Astrocyte (in vitro differentiated cells and primary cell): ENCODE data around the gene MYO6. TPM values are rescaled to one million over a fixed set of nuclear protein-coding genes. Genes with fewer than 3 reads are reported as not detected.

Source experiments
- DNase-seq: peaks from one replicate; pipeline ENCODE4 v3.0.0-alpha.2; 2010; ENCODE audit warnings: low read depth
- FAIRE-seq: peaks from 2 replicates; lab custom pipeline; 2011; peaks lifted over from hg19 to GRCh38; lab: Jason Lieb, UNC
- H2AFZ ChIP-seq: 2 replicates; pipeline ENCODE4 v1.6.0; 2012; ENCODE audit warnings: low read depth, low read length, inconsistent platforms
- H3K27ac ChIP-seq: 2 replicates; pipeline ENCODE4 v1.5.1; 2011; ENCODE audit warnings: low read depth, low read length, inconsistent platforms
- H3K27me3 ChIP-seq: 2 replicates; pipeline ENCODE4 v1.6.0; 2011; ENCODE audit warnings: low read length, inconsistent platforms; ENCODE audit not compliant: insufficient read depth
- H3K36me3 ChIP-seq: 2 replicates; pipeline ENCODE4 v1.5.1; 2011; ENCODE audit warnings: low read length, inconsistent platforms; ENCODE audit not compliant: insufficient read depth
- H3K4me1 ChIP-seq: 2 replicates; pipeline ENCODE4 v1.5.1; 2011; ENCODE audit warnings: low read length, inconsistent platforms; ENCODE audit not compliant: insufficient read depth
- H3K4me2 ChIP-seq: 2 replicates; pipeline ENCODE4 v1.6.0; 2012; ENCODE audit warnings: low read length, inconsistent platforms
- H3K4me3 ChIP-seq: 2 replicates; pipeline ENCODE4 v1.5.1; 2011; ENCODE audit warnings: low read depth, mild to moderate bottlenecking, low read length, inconsistent platforms; ENCODE audit not compliant: insufficient read depth
- H3K79me2 ChIP-seq: 2 replicates; pipeline ENCODE4 v1.6.0; 2012; ENCODE audit warnings: mild to moderate bottlenecking, low read length, inconsistent platforms; ENCODE audit not compliant: insufficient read depth
- H3K9ac ChIP-seq: 2 replicates; pipeline ENCODE4 v1.6.0; 2012; ENCODE audit warnings: mild to moderate bottlenecking, low read length, inconsistent platforms
- H3K9me3 ChIP-seq: 2 replicates; pipeline ENCODE4 v1.5.1; 2012; ENCODE audit warnings: low read depth, mild to moderate bottlenecking, low read length, inconsistent platforms; ENCODE audit not compliant: insufficient read depth
- H4K20me1 ChIP-seq: 2 replicates; pipeline ENCODE4 v1.6.0; 2012; ENCODE audit warnings: low read length, inconsistent platforms; ENCODE audit not compliant: insufficient read depth
- H3K27ac Mint-ChIP-seq: one replicate; pipeline ENCODE4 v1.8.0; 2021; ENCODE audit warnings: mild to moderate bottlenecking, mixed read lengths; ENCODE audit not compliant: unreplicated experiment
- H3K27me3 Mint-ChIP-seq: one replicate; pipeline ENCODE4 v1.8.0; 2021; ENCODE audit warnings: low read depth, mixed read lengths; ENCODE audit not compliant: unreplicated experiment
- H3K36me3 Mint-ChIP-seq: one replicate; pipeline ENCODE4 v1.8.0; 2021; ENCODE audit warnings: low read depth, mixed read lengths; ENCODE audit not compliant: unreplicated experiment
- H3K4me1 Mint-ChIP-seq: one replicate; pipeline ENCODE4 v1.8.0; 2021; ENCODE audit warnings: low read depth, mixed read lengths; ENCODE audit not compliant: unreplicated experiment
- H3K4me3 Mint-ChIP-seq: one replicate; pipeline ENCODE4 v1.8.0; 2021; ENCODE audit warnings: mild to moderate bottlenecking, moderate library complexity, mixed read lengths; ENCODE audit not compliant: unreplicated experiment
- H3K9me3 Mint-ChIP-seq: one replicate; pipeline ENCODE4 v1.8.0; 2021; ENCODE audit warnings: mild to moderate bottlenecking, mixed read lengths; ENCODE audit not compliant: unreplicated experiment
- EZH2 ChIP-seq: IDR thresholded peaks from 2 replicates; pipeline ENCODE4 v1.6.1; 2012; ENCODE audit warnings: mild to moderate bottlenecking, low read length, inconsistent platforms; ENCODE audit not compliant: insufficient read depth
- total RNA-seq: library from RNA; stranded (reverse); gene quantifications from 2 replicates; pipeline ENCODE4 v1.2.1, GENCODE V29; 2021
- TF ChIP-seq, protein P1 (sequence below): IDR thresholded peaks from 2 replicates; pipeline ENCODE4 v1.5.1; 2011; ENCODE audit warnings: low read depth, mild to moderate bottlenecking, inconsistent platforms, low read length, moderate library complexity; ENCODE audit not compliant: insufficient read depth

MYO6 gene
- total RNA-seq, 1 donor from 2014 or later: 33.1 TPM

DNA sequence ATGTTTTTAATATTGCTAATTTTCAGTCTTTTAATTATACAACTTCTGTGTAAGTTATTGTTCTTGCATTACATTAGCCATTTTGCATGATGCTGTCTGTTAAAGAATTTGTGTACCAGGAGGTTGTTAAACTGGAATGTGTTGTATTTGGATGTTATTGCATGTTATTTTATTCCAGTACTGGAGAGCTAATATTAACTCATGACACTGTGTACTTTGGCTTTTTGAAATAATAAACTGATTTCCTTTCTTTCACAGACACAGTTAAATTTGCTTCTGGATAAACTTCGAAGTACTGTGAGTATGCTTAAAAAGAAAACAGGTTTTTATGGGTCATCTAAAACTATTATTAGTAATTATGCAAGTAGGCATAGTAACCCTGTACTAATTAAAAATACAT, 121.3 kb downstream of the MYO6 start:
- H3K4me1 ChIP-seq: no peaks in the 10 kb centered on the region
- H3K27ac Mint-ChIP-seq: no peak overlapping the region

DNA sequence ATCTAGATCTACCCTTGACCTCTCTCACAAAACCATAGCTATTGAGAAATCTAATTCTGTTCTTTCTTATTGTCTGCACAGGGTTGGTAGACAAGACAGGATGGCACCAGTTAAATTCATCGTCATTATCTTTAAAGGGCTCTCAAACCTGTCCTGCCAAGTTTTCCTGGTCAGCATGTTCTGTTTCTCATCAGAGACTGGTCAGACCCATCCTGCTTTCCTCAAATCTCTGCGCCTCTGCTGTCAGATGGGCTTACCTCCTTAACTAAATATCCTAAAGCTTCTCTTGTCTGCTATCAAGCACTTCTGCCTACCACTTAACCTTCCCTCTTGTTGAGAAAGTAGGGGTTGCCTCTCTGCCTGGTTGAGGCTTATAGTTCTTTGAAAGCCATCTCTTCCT, 125.2 kb downstream of the MYO6 start:
- no peak overlapping the region for H2AFZ ChIP-seq
- DNase-seq (no peak), FAIRE-seq (no peak)
- H3K9me3 ChIP-seq: no peaks in the 10 kb centered on the region
- no peak for TF ChIP-seq EZH2
- TF ChIP-seq, protein P1, sequence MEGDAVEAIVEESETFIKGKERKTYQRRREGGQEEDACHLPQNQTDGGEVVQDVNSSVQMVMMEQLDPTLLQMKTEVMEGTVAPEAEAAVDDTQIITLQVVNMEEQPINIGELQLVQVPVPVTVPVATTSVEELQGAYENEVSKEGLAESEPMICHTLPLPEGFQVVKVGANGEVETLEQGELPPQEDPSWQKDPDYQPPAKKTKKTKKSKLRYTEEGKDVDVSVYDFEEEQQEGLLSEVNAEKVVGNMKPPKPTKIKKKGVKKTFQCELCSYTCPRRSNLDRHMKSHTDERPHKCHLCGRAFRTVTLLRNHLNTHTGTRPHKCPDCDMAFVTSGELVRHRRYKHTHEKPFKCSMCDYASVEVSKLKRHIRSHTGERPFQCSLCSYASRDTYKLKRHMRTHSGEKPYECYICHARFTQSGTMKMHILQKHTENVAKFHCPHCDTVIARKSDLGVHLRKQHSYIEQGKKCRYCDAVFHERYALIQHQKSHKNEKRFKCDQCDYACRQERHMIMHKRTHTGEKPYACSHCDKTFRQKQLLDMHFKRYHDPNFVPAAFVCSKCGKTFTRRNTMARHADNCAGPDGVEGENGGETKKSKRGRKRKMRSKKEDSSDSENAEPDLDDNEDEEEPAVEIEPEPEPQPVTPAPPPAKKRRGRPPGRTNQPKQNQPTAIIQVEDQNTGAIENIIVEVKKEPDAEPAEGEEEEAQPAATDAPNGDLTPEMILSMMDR: no peak
- H3K36me3 ChIP-seq: peaks cover 8% of the 10 kb centered on the region
- Mint-ChIP-seq H3K9me3 (no peaks in the 10 kb centered on the region), H3K36me3 (peaks cover 5% of the 10 kb centered on the region), H3K4me1 (peaks cover 3% of the 10 kb centered on the region), H3K27ac (no peak overlapping the region), H3K4me3 (no peak overlapping the region), H3K27me3 (no peaks in the 10 kb centered on the region)
- no peak overlapping the region for H3K4me3 ChIP-seq
- H3K27ac ChIP-seq: no peak overlapping the region
- no peak overlapping the region for H3K9ac ChIP-seq
- H3K4me2 ChIP-seq: no peak overlapping the region
- H4K20me1 ChIP-seq: no peaks in the 10 kb centered on the region
- no peaks in the 10 kb centered on the region for H3K27me3 ChIP-seq
- H3K4me1 ChIP-seq: no peaks in the 10 kb centered on the region
- H3K79me2 ChIP-seq: no peaks in the 10 kb centered on the region

More for the DNA sequence above, 121.3 kb downstream of the MYO6 start:
- Histone ChIP-seq H3K4me3 (no peak overlapping the region), H3K27ac (no peak overlapping the region), H4K20me1 (no peaks in the 10 kb centered on the region), H3K79me2 (no peaks in the 10 kb centered on the region), H2AFZ (no peak overlapping the region), H3K9me3 (no peaks in the 10 kb centered on the region), H3K27me3 (no peaks in the 10 kb centered on the region), H3K4me2 (no peak overlapping the region), H3K36me3 (peaks cover 3% of the 10 kb centered on the region), H3K9ac (no peak overlapping the region)
- DNase-seq (no peak), FAIRE-seq (no peak)
- H3K9me3 Mint-ChIP-seq: no peaks in the 10 kb centered on the region
- H3K4me1 Mint-ChIP-seq: no peaks in the 10 kb centered on the region
- TF ChIP-seq, protein P1: no peak
- no peak for TF ChIP-seq EZH2
- no peak overlapping the region for H3K4me3 Mint-ChIP-seq
- no peaks in the 10 kb centered on the region for H3K27me3 Mint-ChIP-seq
- peaks cover 5% of the 10 kb centered on the region for H3K36me3 Mint-ChIP-seq

DNA sequence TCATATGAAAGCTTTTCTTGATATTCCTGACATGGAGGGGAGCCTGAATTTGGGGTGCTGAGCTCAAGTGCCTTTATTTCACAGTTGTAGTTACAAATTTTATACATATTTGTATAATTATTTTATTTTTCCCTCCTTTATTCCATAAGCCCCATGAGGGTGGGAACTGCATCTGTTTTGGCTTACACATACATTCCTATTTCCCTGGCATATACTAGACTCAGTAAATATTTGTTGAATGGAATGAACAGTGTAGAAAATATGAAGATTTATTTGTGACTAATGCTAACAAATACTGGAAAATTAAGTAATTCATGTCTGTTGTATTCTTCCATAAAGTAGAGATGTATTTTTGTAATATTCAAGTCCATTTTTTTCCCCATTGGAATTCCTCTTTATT, 127.1 kb downstream of the MYO6 start:
- DNase-seq (no peak), FAIRE-seq (no peak)
- peaks cover 5% of the 10 kb centered on the region for H3K36me3 Mint-ChIP-seq
- Histone ChIP-seq H3K79me2 (no peaks in the 10 kb centered on the region), H3K27ac (no peak overlapping the region), H3K4me3 (no peak overlapping the region), H2AFZ (no peak overlapping the region), H3K4me1 (no peaks in the 10 kb centered on the region), H3K36me3 (peaks cover 8% of the 10 kb centered on the region), H3K9me3 (no peaks in the 10 kb centered on the region), H3K4me2 (no peak overlapping the region), H4K20me1 (no peaks in the 10 kb centered on the region), H3K27me3 (no peaks in the 10 kb centered on the region), H3K9ac (no peak overlapping the region)
- H3K27me3 Mint-ChIP-seq: no peaks in the 10 kb centered on the region
- H3K27ac Mint-ChIP-seq: no peak overlapping the region
- peaks cover 3% of the 10 kb centered on the region for H3K4me1 Mint-ChIP-seq
- H3K9me3 Mint-ChIP-seq: no peaks in the 10 kb centered on the region
- H3K4me3 Mint-ChIP-seq: no peak overlapping the region
- TF ChIP-seq EZH2: no peak
